ENCODE measurements around the gene SOST.

- TF ChIP-seq POLR2AphosphoS5 (IDR thresholded peaks at IDR 0.05; ENCODE audit: insufficient read depth in 1 of 2, low read depth in 1 of 2) (no peak), POLR2A (IDR thresholded peaks at IDR 0.05) (no peak), CTCF (IDR thresholded peaks at IDR 0.05) (no peak)
Observed at GRCh38 chr17:43733956-43734355, 24.6 kb downstream of the SOST start.
